GM08714 (cell line): Measurements from ENCODE around the gene GLI2.

Experiments used
- H3K4me3 ChIP-seq: fragments of 200-500 bp; sonication (Bioruptor generic); 2 replicates; pipeline ENCODE4 v1.5.1; 2014; ENCODE audit warnings: mild to moderate bottlenecking, low read length, inconsistent platforms
- ZNF274 ChIP-seq: IDR thresholded peaks from 2 replicates; pipeline ENCODE4 v1.6.1; 2012; ENCODE audit warnings: mild to moderate bottlenecking, low read depth, low read length

GLI2 gene

DNA sequence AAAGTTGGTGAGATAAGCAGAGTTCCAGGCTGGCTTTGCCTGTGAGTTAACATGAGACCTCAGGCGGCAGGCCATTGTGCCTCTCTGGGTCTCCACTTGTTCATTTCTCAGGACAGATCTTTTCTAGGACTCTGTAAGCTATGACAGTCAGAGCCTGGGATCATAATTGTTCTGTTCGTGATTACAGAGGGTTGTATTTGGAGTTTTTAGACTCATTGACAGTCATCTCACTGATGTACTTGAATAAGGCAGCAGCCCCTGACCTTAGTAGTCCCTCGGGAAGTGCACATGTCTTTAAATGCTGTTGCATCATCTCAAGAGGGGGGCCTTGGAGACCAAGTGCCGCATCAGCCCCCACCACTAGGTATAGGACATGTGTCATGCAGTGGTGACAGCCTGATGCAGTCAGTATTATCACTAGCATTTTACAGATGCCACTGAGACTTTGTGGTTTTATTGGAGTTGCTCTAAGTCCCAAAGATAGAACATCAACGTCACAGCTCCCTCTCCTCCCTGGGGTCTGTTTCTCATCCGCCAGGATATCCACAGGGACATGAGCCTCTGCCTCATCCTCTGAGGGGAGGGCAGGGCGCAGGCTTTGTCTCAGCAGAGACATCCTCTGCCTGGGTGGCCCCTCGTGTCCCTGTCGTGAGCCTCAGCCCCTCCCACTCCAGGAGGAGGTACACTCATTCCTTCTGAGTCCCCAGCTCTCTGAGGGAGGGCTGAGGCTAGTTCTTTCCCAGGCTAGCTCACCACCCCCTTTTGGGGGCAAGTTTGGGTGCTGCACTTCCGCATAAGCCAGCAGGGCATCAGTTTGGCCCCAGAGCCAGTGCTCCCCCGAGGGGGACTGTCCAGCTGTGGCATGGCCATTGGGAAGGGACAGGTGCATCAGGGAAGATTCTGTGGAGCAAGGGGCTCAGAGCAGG is 14.1 kb downstream of the GLI2 start:
- H3K4me3 ChIP-seq, result no peak overlapping the region
- no peak for TF ChIP-seq ZNF274

GRCh38 chr2:120750488-120751210 is 15.0 kb downstream of the GLI2 start:
- H3K4me3 ChIP-seq, result no peak overlapping the region
- no peak for TF ChIP-seq ZNF274

DNA sequence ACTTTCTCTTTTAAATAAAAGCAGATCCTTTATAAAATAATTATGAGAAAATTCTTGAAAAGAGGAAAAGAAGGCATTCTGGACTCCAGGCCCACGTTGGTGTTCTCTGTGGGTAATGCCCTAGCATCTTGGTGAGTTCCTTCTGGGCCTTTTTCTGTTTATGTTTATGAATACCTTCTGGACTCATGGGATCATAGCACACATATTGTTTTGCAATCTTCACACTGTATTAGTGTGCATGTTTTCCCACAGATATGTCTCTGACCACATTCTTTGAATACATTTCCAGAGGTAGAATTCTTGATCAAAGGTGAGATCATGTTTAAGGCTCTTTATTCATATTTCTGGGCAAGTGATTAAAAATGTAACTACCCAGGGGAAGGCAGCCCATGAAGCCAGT is 15.9 kb downstream of the GLI2 start:
- no peak for TF ChIP-seq ZNF274
- H3K4me3 ChIP-seq, result no peak overlapping the region

- H3K4me3 ChIP-seq, result no peak overlapping the region
- TF ChIP-seq ZNF274, result no peak
These were observed 18.6 kb downstream of the GLI2 start for GRCh38 chr2:120754067-120754960.

- no peak for TF ChIP-seq ZNF274
- H3K4me3 ChIP-seq, result no peak overlapping the region
These were observed 22.8 kb downstream of the GLI2 start for GRCh38 chr2:120758181-120759144.

GRCh38 chr2:120759543-120760331 is 24.1 kb downstream of the GLI2 start:
- no peak overlapping the region for H3K4me3 ChIP-seq
- TF ChIP-seq ZNF274, result no peak

DNA sequence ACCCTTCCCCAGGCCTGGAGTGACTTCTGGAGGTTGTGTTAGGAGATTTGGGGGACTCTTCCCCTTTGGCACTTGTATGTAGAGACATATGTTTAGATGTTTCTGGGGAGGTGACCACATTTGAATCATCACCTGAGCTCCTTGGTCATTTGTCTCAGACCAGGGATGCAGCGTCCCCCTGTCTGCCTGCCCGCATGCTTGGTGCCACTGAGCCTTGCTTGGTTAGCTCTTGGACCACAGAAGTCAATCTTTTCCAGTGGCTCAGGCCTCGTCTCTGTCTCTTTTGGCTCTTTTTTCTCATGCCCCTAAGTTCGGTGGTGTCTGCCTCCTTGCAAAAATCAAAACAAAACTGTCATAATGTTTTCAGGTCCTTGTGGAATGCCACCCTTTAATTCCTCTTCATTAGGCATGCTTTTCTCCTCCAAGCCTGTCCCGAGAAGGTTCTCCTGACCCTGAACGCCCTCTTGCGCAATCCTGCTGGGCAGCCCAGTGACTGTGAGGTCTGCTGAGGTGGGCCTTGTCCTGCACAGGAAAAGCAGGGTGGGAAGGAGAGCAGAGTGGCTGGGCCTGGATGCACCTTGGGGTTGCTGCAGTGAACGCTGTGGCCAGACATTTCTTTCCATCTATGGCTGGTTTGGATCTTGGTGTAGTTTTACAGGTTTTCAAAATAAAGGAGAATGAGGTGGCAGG is 24.9 kb downstream of the GLI2 start:
- H3K4me3 ChIP-seq, result no peak overlapping the region
- no peak for TF ChIP-seq ZNF274

DNA sequence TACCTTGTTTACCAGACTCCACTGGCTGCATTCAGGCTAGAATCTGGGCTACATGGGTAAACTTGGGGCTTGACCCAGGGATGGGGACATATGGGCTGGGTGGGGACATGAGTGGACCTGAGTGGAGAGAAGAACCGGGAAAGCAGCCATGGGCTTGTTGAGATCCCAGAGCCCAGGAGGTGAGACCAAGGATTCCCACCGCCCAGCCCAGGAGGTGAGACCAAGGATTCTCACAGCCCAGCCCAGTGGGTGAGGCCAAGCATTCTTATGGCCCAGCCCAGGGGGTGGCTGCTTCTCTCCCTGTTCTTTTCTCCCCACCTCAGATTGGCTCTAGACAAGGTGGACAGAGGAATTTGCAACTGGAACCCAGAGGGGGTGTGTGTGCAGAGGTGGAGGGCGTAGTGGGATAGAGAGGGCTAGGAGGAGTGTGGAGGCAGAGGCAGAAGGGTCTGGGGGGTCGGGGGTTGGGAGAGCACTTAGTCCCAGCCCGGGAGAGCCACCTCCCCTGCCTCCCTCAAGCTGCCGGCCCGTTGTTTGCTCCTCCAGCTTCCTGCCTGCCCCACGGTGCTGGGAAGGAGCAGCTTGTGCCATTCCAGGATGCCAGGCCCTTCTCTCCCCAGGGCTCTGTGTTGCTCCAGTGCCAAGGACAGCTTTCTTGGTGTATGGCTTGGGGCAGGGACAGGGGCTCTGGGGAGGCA is 25.6 kb downstream of the GLI2 start:
- no peak overlapping the region for H3K4me3 ChIP-seq
- no peak for TF ChIP-seq ZNF274

DNA sequence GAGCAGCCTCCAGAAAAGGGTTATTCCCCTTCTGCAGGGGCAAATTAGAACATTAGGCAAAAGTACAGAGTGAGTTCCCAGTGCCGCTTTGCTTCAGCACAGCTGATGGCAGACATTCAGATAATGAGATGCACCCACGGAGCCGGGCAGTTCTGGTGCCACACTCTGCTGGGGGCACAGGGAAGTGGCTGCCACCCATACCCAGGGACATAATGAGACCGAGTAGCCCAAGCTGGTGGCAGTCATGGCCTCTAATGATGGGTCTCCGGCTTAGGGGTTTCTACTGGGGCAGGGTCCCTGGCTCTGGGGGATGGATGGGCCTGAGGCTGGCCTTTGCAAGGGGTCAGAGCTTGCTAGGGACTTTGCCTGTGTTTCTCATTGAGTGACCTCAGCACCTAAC is 26.2 kb downstream of the GLI2 start:
- H3K4me3 ChIP-seq, result no peak overlapping the region
- TF ChIP-seq ZNF274, result no peak

- no peak overlapping the region for H3K4me3 ChIP-seq
- no peak for TF ChIP-seq ZNF274
These were observed 26.8 kb downstream of the GLI2 start for GRCh38 chr2:120762341-120763061.

DNA sequence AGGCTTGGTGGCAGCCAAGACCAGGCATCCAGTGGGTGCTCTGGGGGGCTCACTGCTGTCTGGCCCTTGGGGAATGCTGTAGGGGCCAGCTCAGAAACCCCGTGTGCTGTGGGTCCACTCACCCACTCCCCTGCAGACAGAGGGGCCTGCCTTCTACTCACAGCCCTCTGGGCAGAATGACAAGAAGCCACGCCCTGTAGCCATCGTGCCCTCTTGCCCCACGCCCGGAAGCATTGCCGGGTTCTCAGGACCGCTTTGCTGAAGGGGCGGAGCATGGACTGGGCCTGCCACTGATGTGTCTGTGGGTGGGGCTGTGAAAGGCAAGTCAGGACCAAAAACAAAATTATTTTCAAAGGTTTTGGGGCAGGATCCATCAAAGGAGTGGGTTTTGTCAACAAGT is 27.8 kb downstream of the GLI2 start:
- TF ChIP-seq ZNF274, result no peak
- H3K4me3 ChIP-seq, result no peak overlapping the region
